T47D (cell line): ENCODE measurements around the gene BUD31.
"Not testable (repeated sequence)": the region's sequence is repeated elsewhere in the genome, so short reads cannot be mapped to it uniquely, and the experiment has no call there.

Experiments
- DNase-seq, 2 experiments: peaks; one replicate each; pipeline versions ENCODE4 v3.0.0 to v3.0.0-alpha.2; 2011 to 2012; ENCODE audit warnings: low read depth in 1 of 2, low spot score in 1 of 2
- JUND ChIP-seq: IDR thresholded peaks from 2 replicates; pipeline ENCODE4 v1.6.1; 2012; ENCODE audit warnings: low read depth
- in situ Hi-C: cut with HindIII; loops from 2 replicates; pipeline ENCODE4 v1.10.0; 2016; ENCODE audit warnings: low sequenced_read_pairs, low pct_unique_long_range_greater_than_20kb

BUD31 gene

DNA sequence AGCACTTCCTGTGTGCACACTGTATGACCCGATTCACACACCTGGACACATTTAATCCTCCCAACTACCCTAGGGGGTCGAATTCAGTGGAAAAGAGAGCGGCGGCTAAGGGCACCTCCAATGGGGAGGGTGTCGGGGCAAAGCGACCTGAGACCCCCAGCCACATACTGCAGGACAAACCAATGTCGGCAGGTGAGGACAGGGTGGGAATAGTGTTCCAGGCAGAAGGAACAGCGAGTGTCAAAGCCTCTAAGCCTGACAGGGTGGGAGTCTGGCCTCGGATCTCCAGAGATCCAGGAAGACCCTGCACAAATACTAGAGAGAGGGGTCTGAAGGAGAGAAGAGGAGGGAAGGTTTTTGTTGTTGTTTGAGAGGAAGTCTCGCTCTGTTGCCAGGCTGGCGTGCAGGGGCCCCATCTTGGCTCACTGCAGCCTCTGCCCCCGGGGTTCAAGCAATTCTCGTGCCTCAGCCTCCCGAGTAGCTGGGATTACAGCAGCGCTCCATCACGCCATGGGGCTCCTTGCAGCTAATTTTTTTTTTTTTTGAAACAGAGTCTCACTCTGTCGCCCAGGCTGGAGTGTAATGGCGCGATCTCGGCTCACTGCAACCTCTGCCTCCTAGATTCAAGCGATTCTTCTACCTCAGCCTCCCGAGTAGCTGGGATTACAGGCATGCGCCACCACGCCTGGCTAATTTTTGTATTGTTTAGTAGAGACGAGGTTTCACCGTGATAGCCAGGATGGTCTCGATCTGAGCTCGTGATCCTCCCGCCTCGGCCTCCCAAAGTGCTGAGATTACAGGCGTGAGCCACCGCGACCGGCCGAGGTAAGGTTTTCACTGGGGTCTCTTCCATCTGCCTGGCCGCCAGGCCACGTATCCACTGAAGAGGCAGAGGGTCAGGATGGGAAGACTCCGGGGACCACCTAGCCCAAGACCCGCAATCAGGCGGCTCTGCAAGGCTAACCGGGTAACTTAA lies 35.4 kb upstream of the BUD31 start:
- DNase-seq, result no peak
- in situ Hi-C loops, result no loop called here
- no peak for TF ChIP-seq JUND

GRCh38 chr7:99374111-99375064 lies 34.4 kb upstream of the BUD31 start, which contains the start of gene ARPC1B:
ARPC1B (plus strand) TSS chr7:99374730; CDS start chr7:99385715, 10,985 bp downstream.
- in situ Hi-C loops, result no loop called here
- peak; percentile 78 to 83 for DNase-seq
- TF ChIP-seq JUND, result no peak

GRCh38 chr7:99375070-99375807 lies 33.5 kb upstream of the BUD31 start:
- in situ Hi-C loops, result no loop called here
- DNase-seq, result peak; percentile 51 to 56
- TF ChIP-seq JUND, result no peak

DNA sequence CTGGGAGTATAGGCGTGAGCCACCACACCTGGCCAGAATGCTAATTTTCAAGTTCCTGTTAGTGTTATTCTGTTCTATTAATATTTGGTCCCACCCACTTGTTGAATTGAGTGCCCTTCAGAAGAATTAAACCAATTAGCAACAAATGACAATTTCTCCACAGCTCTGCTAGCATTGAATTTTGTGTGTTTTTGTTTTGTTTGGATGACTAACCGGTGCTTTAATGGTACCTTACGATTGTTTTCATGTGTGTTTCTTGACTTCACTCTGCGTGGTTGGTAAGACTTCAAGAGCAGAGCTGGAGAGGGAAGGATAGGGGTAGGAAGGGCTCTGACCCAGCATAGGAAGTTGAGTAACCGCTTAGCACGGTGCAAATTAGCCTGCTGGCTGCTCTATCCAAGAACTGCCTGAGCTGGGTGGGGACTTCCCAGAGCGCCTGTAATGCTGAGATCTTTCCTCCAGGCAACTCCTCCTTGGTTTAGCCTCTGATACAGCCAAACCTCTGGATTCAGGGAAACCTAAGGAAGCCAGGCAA lies 29.7 kb upstream of the BUD31 start:
- no peak for DNase-seq
- in situ Hi-C loops, result no loop called here
- no peak for TF ChIP-seq JUND

DNA sequence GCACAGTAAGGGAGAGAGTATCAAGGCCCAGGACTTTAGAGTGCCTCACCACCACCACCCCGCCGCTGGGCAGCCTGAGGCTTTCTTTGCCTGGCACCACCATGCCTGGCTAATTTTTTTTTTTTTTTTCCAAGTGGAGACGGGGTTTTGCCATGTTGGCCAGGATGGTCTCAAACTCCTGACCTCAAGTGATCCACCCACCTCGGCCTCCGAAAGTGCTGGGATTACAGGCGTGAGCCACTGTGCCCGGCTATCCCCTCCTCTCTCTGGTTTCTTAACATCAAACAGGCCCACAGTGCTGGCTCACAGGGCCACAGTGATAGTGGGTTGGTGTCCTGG lies 29.1 kb upstream of the BUD31 start:
- in situ Hi-C loops, DNase-seq: not testable (repeated sequence)

DNA sequence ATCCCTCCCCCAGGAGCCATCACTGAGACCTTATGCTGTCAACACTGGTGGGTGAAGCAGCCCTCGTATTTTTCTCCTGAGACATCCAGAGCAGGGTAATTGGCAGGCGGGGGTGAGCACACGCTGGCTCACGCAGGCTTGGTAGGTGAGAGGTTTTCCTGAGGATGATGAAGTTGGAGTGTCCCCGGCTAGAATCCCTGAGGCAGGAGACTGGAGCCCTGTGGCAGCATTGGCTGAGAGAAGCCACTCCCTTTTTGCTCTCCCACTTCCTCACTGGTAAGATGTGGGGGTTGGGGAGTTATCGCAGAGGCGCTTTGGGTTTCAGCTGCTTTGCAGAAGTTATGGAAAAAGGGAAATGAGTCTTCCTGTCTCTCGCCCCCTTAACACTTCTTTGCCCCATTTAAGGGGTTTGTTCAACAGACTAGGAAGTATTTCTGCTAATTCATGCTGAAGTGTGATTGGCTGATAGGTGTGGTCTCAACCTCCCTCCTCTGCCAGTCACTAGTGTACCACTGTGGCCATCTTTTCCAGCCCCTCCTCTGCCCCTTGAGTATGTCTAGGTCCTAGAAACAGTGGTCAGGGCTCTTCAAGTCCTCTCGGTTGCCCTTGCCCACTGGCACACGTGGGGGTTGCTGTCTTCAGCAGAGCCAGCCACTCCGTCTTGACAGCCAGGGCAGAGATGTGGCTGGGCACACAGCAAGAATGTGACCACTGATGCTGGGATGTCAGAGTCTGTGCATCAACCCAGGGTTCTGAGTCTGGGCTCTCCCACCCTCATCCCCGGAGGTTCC lies 28.5 kb upstream of the BUD31 start:
- in situ Hi-C loops, result no loop called here
- no peak for DNase-seq
- no peak for TF ChIP-seq JUND

DNA sequence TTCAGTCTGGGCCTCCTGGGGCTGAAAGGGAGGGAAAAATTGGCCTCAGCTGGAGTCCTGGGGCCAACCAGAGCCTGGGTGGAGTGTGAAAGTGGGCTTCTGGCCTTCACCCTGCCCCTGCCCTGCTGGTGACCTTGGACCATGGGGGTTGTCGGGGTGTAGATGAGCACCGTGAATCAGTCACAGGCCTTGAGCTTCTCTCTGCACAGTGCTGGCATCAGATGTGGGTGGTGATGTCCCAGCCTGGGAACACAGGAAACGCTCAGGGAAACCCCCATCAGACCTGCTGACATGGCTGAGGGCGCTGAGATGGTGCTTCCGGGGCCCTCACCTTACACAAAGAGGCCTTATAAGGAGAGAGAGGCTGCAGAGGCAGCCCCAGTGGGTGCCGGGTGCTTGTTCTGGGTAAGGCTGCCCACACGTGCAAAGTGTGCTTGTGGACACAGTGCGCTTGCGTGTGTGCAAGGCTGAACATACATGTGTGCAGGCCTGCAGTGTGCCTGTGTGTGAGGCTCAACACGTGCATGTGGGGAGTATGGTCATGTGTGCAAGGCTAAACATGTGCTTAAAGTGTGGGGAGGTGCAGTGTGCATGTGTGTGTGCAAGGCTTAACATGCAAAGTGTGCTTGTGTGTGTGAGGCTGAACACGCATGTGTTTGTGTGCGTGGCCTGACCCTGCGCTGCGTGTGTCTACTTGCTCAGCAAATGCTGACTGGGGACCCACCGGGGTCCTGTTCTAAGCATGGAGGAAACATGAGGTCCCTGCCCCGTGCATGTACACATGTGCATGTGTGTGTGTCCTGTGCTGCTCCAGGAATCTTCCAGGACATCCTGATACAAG lies 27.7 kb upstream of the BUD31 start:
- in situ Hi-C loops, result no loop called here
- DNase-seq, result no peak
- no peak for TF ChIP-seq JUND

DNA sequence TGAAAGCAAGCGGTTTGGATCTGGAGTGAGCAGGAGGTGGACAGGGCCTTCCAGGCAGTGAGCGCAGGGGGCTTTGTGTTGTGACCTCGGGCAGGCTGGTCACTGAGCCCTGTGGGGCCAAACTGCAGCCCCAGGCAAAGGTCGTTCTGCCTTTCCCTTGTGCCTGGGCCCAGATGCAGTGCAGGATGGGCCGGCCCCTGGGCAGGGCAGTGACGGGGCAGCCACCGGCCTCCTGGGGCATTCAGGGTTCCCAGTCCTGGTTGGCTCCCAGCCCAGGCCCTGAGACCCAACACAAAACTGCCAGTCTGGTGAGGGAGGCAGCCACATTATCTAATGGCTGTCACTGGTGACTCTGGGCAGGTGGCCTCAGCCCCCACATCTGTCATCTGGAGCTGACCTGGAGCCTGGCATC lies 27.1 kb upstream of the BUD31 start:
- in situ Hi-C loops, result no loop called here
- TF ChIP-seq JUND, result no peak
- DNase-seq, result no peak

GRCh38 chr7:99383203-99383602 lies 25.6 kb upstream of the BUD31 start:
- in situ Hi-C loops, result no loop called here
- DNase-seq, result no peak
- TF ChIP-seq JUND, result no peak

GRCh38 chr7:99383791-99384370 lies 24.9 kb upstream of the BUD31 start:
- DNase-seq, result no peak
- no peak for TF ChIP-seq JUND
- in situ Hi-C loops, result no loop called here
